ENCODE measurements around the gene ARHGEF3.

DNA sequence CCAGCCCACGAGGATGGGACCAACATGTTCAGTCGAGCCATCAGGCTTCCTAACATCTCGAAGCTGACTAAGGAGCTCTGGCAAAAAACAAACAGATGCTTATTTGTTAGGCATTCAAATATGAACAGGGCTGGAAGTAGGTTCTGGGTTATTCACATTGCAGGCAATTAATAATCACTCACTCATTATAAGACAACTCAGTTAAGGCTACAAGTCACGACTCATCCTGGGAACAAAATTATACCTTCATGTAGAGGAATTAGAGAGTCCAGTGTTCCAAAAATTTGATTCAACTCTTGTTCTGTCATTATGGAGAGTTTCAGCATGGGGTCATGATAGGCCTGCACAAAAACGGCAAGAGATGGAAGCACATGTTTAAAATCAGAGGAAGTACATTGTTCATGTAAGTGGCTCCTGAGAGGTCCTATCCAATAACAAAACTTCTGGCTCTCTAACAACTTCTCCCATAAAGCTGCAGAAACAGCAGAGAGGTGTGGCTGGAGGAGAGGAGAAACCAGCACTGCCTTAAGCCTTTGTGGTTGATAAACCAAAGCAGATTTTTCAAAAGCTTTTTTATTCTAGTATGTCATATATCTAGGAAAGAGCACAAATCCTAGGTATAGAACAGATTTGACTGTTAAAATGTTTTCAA is 50.6 kb downstream of the ARHGEF3 start:
- TF ChIP-seq, protein P1, sequence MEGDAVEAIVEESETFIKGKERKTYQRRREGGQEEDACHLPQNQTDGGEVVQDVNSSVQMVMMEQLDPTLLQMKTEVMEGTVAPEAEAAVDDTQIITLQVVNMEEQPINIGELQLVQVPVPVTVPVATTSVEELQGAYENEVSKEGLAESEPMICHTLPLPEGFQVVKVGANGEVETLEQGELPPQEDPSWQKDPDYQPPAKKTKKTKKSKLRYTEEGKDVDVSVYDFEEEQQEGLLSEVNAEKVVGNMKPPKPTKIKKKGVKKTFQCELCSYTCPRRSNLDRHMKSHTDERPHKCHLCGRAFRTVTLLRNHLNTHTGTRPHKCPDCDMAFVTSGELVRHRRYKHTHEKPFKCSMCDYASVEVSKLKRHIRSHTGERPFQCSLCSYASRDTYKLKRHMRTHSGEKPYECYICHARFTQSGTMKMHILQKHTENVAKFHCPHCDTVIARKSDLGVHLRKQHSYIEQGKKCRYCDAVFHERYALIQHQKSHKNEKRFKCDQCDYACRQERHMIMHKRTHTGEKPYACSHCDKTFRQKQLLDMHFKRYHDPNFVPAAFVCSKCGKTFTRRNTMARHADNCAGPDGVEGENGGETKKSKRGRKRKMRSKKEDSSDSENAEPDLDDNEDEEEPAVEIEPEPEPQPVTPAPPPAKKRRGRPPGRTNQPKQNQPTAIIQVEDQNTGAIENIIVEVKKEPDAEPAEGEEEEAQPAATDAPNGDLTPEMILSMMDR (IDR thresholded peaks at IDR 0.05) = no peak
- TF ChIP-seq ZFX (IDR thresholded peaks at IDR 0.05; ENCODE audit: borderline replicate concordance) = no peak
